H1 (cell line): ENCODE results near the gene QSOX2. TPM values are rescaled to one million over a fixed set of nuclear protein-coding genes. Genes with fewer than 3 reads are reported as not detected.

ENCODE experiments used
- CTCF ChIA-PET: fragments of 300-600 bp; sonication (Branson Sonifier 250); formaldehyde crosslinking; loops from one replicate; lab custom pipeline; 2021; ENCODE audit not compliant: partially characterized antibody; lab: Charles Lee
- POLR2A ChIA-PET: fragments of 300-600 bp; sonication (Branson Sonifier 250); formaldehyde crosslinking; loops from one replicate; lab custom pipeline; 2021; ENCODE audit warnings: inconsistent platforms; ENCODE audit not compliant: partially characterized antibody; lab: Charles Lee
- DNase-seq, 2 experiments: peaks; one replicate each; pipeline versions ENCODE4 v3.0.0 to v3.0.0-alpha.2; 2010 to 2022; ENCODE audit warnings: low spot score in 2 of 2, low read depth in 1 of 2, mixed read lengths in 1 of 2
- FAIRE-seq: peaks from 2 replicates; lab custom pipeline; 2011; peaks lifted over from hg19 to GRCh38; lab: Jason Lieb, UNC
- H2AFZ ChIP-seq: 2 replicates; pipeline ENCODE4 v1.8.1; 2012; ENCODE audit warnings: low read length, inconsistent platforms
- H2AK5ac ChIP-seq: 2 replicates; pipeline ENCODE4 v1.6.1; 2013; ENCODE audit warnings: low read depth, low read length
- H2BK120ac ChIP-seq: replicated peaks from 2 replicates; pipeline ENCODE3; 2013; ENCODE audit warnings: low read depth, low read length, inconsistent platforms
- H2BK12ac ChIP-seq: 2 replicates; pipeline ENCODE4 v1.6.1; 2013; ENCODE audit warnings: low read depth, low read length
- H2BK15ac ChIP-seq: 2 replicates; pipeline ENCODE4 v1.6.1; 2013; ENCODE audit warnings: low read length
- H2BK20ac ChIP-seq: 2 replicates; pipeline ENCODE4 v1.6.1; 2013; ENCODE audit warnings: low read length
- H2BK5ac ChIP-seq: 2 replicates; pipeline ENCODE4 v1.6.1; 2013; ENCODE audit warnings: low read depth, low read length
- H3K14ac ChIP-seq: 2 replicates; pipeline ENCODE4 v1.6.1; 2013; ENCODE audit warnings: inconsistent platforms; ENCODE audit not compliant: insufficient read length
- H3K18ac ChIP-seq: 2 replicates; pipeline ENCODE4 v1.6.1; 2013; ENCODE audit warnings: low read length; ENCODE audit errors: extremely low read depth
- H3K23ac ChIP-seq: 2 replicates; pipeline ENCODE4 v1.6.1; 2013; ENCODE audit warnings: inconsistent platforms; ENCODE audit not compliant: insufficient read length
- H3K23me2 ChIP-seq: 2 replicates; pipeline ENCODE4 v1.6.1; 2013; ENCODE audit warnings: low read depth, low read length
- H3K27ac ChIP-seq: 2 replicates; pipeline ENCODE4 v1.6.1; 2011; ENCODE audit warnings: low read depth, low read length, inconsistent platforms
- H3K27me3 ChIP-seq, 4 experiments: replicated peaks in 1 of 4; 1 replicate in 1 of 4; 2 replicates in 3 of 4; pipeline versions ENCODE4 v1.6.1 to v1.8.1; 2011 to 2013; ENCODE audit warnings: low read length in 3 of 4, mild to moderate bottlenecking in 3 of 4, inconsistent platforms in 2 of 4, mixed read lengths in 2 of 4, moderate library complexity in 1 of 4; ENCODE audit not compliant: control insufficient read depth in 3 of 4, insufficient read depth in 3 of 4; ENCODE audit errors: extremely low read depth in 1 of 4
- H3K36me3 ChIP-seq, 4 experiments: 2 replicates each; pipeline versions ENCODE4 v1.6.1 to v1.8.1; 2011 to 2013; ENCODE audit warnings: mild to moderate bottlenecking in 4 of 4, low read length in 3 of 4, moderate library complexity in 2 of 4, control low read depth in 1 of 4, inconsistent platforms in 1 of 4; ENCODE audit not compliant: insufficient read depth in 4 of 4, control insufficient read depth in 2 of 4
- H3K4ac ChIP-seq: replicated peaks from 2 replicates; pipeline ENCODE3; 2013; ENCODE audit warnings: low read length, low read depth, mixed read lengths, inconsistent platforms; ENCODE audit not compliant: insufficient read length
- H3K4me1 ChIP-seq, 4 experiments: replicated peaks in 1 of 4; 1 replicate in 1 of 4; 2 replicates in 3 of 4; pipeline versions ENCODE4 v1.6.1 to v1.8.1; 2011 to 2013; ENCODE audit warnings: low read length in 3 of 4, inconsistent platforms in 2 of 4, mixed read lengths in 1 of 4; ENCODE audit not compliant: insufficient read depth in 4 of 4, control insufficient read depth in 3 of 4
- H3K4me2 ChIP-seq, 2 experiments: 2 replicates each; pipeline versions ENCODE4 v1.6.1 to v1.8.1; 2011 to 2013; ENCODE audit warnings: low read depth in 2 of 2, low read length in 2 of 2, control low read depth in 1 of 2, inconsistent platforms in 1 of 2, mild to moderate bottlenecking in 1 of 2; ENCODE audit not compliant: insufficient read depth in 1 of 2
- H3K4me3 ChIP-seq, 4 experiments: fragments of 200-600, 300-600 bp in 1 of 4; sonication (generic), shearing (Covaris generic), sonication (Bioruptor Twin) in 1 of 4; 2 replicates each; pipeline versions ENCODE4 v1.5.1 to v1.8.1; 2011 to 2016; ENCODE audit warnings: low read length in 4 of 4, low read depth in 3 of 4, control low read depth in 2 of 4, inconsistent platforms in 2 of 4, mild to moderate bottlenecking in 2 of 4, mixed read lengths in 1 of 4, moderate library complexity in 1 of 4; ENCODE audit not compliant: insufficient read depth in 2 of 4; ENCODE audit errors: extremely low read depth in 1 of 4
- H3K56ac ChIP-seq: replicated peaks from 2 replicates; pipeline ENCODE3; 2013; ENCODE audit warnings: low read depth, mild to moderate bottlenecking, mixed read lengths, low read length, inconsistent platforms; ENCODE audit not compliant: insufficient read length
- H3K79me1 ChIP-seq: 2 replicates; pipeline ENCODE4 v1.6.1; 2013; ENCODE audit warnings: low read depth, low read length, control low read depth
- H3K79me2 ChIP-seq, 2 experiments: 2 replicates each; pipeline versions ENCODE4 v1.6.1 to v1.8.1; 2012 to 2013; ENCODE audit warnings: low read length in 2 of 2, mild to moderate bottlenecking in 2 of 2, inconsistent platforms in 1 of 2; ENCODE audit not compliant: insufficient read depth in 2 of 2, control insufficient read depth in 1 of 2
- H3K9ac ChIP-seq, 4 experiments: replicated peaks in 1 of 4; 1 replicate in 1 of 4; 2 replicates in 3 of 4; pipeline versions ENCODE4 v1.6.1 to v1.8.1; 2011 to 2013; ENCODE audit warnings: low read depth in 3 of 4, low read length in 3 of 4, control low read depth in 2 of 4, mild to moderate bottlenecking in 2 of 4, moderate library complexity in 2 of 4, inconsistent platforms in 1 of 4; ENCODE audit errors: extremely low read depth in 1 of 4
- H3K9me3 ChIP-seq, 2 experiments: 2 replicates each; pipeline versions ENCODE4 v1.6.1 to v1.8.1; 2012 to 2013; ENCODE audit warnings: mild to moderate bottlenecking in 2 of 2, moderate library complexity in 2 of 2, control low read depth in 1 of 2, inconsistent platforms in 1 of 2, low read depth in 1 of 2, low read length in 1 of 2, mixed read lengths in 1 of 2; ENCODE audit not compliant: insufficient read depth in 2 of 2
- H4K20me1 ChIP-seq, 2 experiments: replicated peaks in 1 of 2; 2 replicates each; pipeline versions ENCODE3 to v1.8.1; 2011 to 2013; ENCODE audit warnings: inconsistent platforms in 2 of 2, low read length in 2 of 2, mild to moderate bottlenecking in 1 of 2; ENCODE audit not compliant: insufficient read depth in 2 of 2, control insufficient read depth in 1 of 2
- H4K5ac ChIP-seq: 2 replicates; pipeline ENCODE4 v1.6.1; 2013; ENCODE audit warnings: low read length, low read depth, mixed read lengths, inconsistent platforms; ENCODE audit not compliant: insufficient read length
- H4K8ac ChIP-seq: 2 replicates; pipeline ENCODE4 v1.8.0; 2013; ENCODE audit warnings: mild to moderate bottlenecking, moderate library complexity, low read length, inconsistent platforms; ENCODE audit not compliant: insufficient read depth; ENCODE audit errors: extremely low read depth
- H4K91ac ChIP-seq: replicated peaks from 2 replicates; pipeline ENCODE3; 2013; ENCODE audit warnings: low read length, mixed read lengths, inconsistent platforms; ENCODE audit not compliant: insufficient read length
- CTCF ChIP-seq, 3 experiments: IDR thresholded peaks; 1 replicate in 2 of 3; 2 replicates in 1 of 3; pipeline versions ENCODE4 v1.5.1 to v1.6.1; 2011; ENCODE audit warnings: low read length in 3 of 3, mild to moderate bottlenecking in 3 of 3, inconsistent platforms in 2 of 3, low read depth in 1 of 3, moderate library complexity in 1 of 3; ENCODE audit not compliant: insufficient read depth in 1 of 3; ENCODE audit errors: control extremely low read depth in 1 of 3
- EZH2 ChIP-seq: fragments of 200-600 bp; sonication (generic); IDR thresholded peaks from 2 replicates; pipeline ENCODE4 v1.7.1; 2012; ENCODE audit warnings: low read depth, mild to moderate bottlenecking, moderate library complexity, low read length, inconsistent platforms; ENCODE audit not compliant: severe bottlenecking
- WGBS, 2 experiments: shearing (Covaris generic) in 1 of 2; methylation state at CpG; one replicate each; pipeline versions ENCODE4 v1.1.6 to v1.1.7; 2013 to 2015; ENCODE audit warnings: low lambda C conversion rate in 2 of 2, mixed read lengths in 2 of 2, inconsistent platforms in 1 of 2, low coverage in 1 of 2, missing lambda C conversion rate in 1 of 2; ENCODE audit not compliant: insufficient replicate concordance in 2 of 2, insufficient coverage in 1 of 2, insufficient read length in 1 of 2; ENCODE audit errors: extremely low coverage in 1 of 2, missing lambda C conversion rate in 1 of 2; 5-methylcytosine and 5-hydroxymethylcytosine counted together
- polyA plus RNA-seq, 7 experiments: library from polyadenylated mRNA; depleted of rRNA in 3 of 7; stranded (reverse) in 5 of 7; unstranded in 2 of 7; fragments of >200 nt in 5 of 7; fragments of 200-250 nt in 2 of 7; gene quantifications; 1 replicate in 5 of 7; 2 replicates in 1 of 7; 4 replicates in 1 of 7; pipeline versions ENCODE4 v1.2.1 to v1.2.3, GENCODE V29; 2011 to 2013; ENCODE audit warnings: missing spikeins in 2 of 7, mixed read lengths in 2 of 7
- total RNA-seq: library from RNA; stranded (reverse); fragmentation: NEBNext Ultra II Directional; extraction: Animal tissue kit (Norgen Biotek cat#: 25700); gene quantifications from 2 replicates; pipeline ENCODE4 v1.2.1, GENCODE V29; 2021

The QSOX2 gene
- total and polyA plus RNA-seq, 2 of the 8 experiments (the other 6 are each of a cell fraction or from before 2014, with no cell fraction given): 18.0 to 28.6 TPM

- H2BK120ac ChIP-seq: no peak overlapping the region
- DNase-seq (no peak), FAIRE-seq (no peak)
- no peak overlapping the region for H2AK5ac ChIP-seq
- no peak overlapping the region; the same call in 1 of the 2 replicates for H2BK15ac ChIP-seq
- H3K23me2 ChIP-seq: peaks cover 4% of the 10 kb centered on the region; the same call in 1 of the 2 replicates
- no peak overlapping the region; the same call in 1 of the 2 replicates for H4K8ac ChIP-seq
- H3K4ac ChIP-seq: peak overlapping the region; percentile 33
- no peak overlapping the region for H2BK12ac ChIP-seq
- no peak overlapping the region for H4K5ac ChIP-seq
- no peak overlapping the region for H2BK5ac ChIP-seq
- H3K4me3 ChIP-seq: no peak overlapping the region
- H3K4me1 ChIP-seq: peaks cover 0 to 18% (median 8%) of the 10 kb centered on the region in 4 experiments; a peak in 5 of 7 replicates
- no peaks in the 10 kb centered on the region for H3K36me3 ChIP-seq
- 82% methylated on average over 18 of the region's 19 CpGs; no CpG with 5 or more reads in 1 of the 2 experiments for WGBS, 2 experiments
- ChIA-PET CTCF (interaction anchor here (1.0 to 6.0 kb wide), 6 partner anchors 12 to 122 kb away, joined by 3 to 40 read pairs (median 4); no protein-coding TSS in a partner anchor), POLR2A (no interaction called here)
- no peaks in the 10 kb centered on the region for H3K9me3 ChIP-seq
- no peaks in the 10 kb centered on the region for H3K27me3 ChIP-seq
- H3K27ac ChIP-seq: no peak overlapping the region
- H3K56ac ChIP-seq: no peak overlapping the region
- no peaks in the 10 kb centered on the region for H3K79me1 ChIP-seq
- H3K4me2 ChIP-seq: no peak overlapping the region
- TF ChIP-seq CTCF (IDR thresholded peaks at IDR 0.05; ENCODE audit: control extremely low read depth in 1 of 3, insufficient read depth in 1 of 3, low read depth in 1 of 3, low read length in 3 of 3): peak in 1 of 3 experiments; percentile 36; a peak in 2 of 4 replicates
- no peak for TF ChIP-seq EZH2
- no peak overlapping the region; a peak in 1 of 7 replicates for H3K9ac ChIP-seq
- no peak overlapping the region for H3K18ac ChIP-seq
- no peak overlapping the region for H2AFZ ChIP-seq
- H2BK20ac ChIP-seq: no peak overlapping the region
- H3K79me2 ChIP-seq: no peaks in the 10 kb centered on the region
- no peaks in the 10 kb centered on the region for H4K20me1 ChIP-seq
- H3K23ac ChIP-seq: no peak overlapping the region
- H4K91ac ChIP-seq: no peak overlapping the region
- H3K14ac ChIP-seq: no peak overlapping the region
Observed at GRCh38 chr9:136264031-136264430, 18.4 kb upstream of the QSOX2 start.
